HG03342 (cell line): ENCODE data around the gene OSBPL8.
A peak's percentile ranks its signal among the peaks of the same experiment; 100 is the strongest.

Source experiments
- ATAC-seq: cut with Tn5 transposase; IDR thresholded peaks from one replicate; pipeline ENCODE4 v1.9.1; 2021; ENCODE audit warnings: mild to moderate bottlenecking, moderate library complexity; ENCODE audit not compliant: unreplicated experiment

The OSBPL8 gene

DNA sequence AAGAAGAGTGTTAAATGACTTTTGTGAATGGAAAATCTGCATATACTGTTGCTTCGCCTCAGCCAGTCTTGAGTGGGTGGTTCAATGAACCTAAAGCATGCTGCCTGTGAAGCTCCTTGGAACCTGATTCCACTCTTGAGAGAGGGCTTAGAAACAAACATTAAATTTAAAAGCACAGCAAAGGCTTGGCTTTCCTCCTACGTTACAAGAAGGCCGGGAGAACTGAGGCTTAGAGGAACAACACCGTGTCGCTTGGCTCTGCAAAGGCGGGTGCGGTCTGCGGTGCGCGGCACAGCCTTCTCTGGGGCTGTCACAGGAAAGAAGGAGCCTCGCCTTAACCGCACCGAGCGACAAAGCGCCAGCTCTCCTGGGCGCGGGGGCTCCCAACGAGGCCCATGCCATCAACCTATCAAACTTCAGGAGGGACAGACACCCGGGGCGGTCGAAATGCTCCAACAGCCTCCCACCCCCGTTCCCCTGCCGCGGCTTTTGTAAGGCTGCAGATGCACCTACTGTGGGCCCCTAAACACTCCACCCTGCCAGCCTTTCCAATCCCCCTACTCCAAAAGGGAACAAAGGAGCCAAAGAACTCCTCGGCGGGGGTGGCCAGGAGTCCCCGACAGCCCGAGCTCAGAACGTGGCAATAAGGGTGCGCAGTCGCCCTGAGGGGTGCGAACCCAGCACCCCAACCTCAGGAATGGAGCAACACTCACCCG is 729 bp downstream of the OSBPL8 start:
- peak; percentile 55 for ATAC-seq

DNA sequence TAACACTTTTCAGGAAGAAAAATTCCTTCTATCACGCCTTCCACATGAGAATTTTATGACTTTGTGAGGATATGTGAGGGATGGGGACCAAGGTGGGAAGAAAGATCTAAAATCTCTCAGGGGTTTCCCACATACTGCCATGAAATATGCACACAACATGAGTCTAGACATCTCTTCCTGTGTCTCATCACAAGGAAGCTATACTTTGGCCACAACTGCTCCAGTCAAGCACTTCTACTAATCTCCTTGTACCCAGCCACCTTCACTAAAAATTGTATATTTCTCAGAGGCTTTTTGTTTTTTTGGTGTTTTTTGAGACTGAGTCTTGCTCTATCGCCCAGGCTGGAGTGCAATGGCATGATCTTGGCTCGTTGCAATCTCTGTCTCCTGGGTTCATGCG is 3.2 kb downstream of the OSBPL8 start:
- no peak for ATAC-seq

DNA sequence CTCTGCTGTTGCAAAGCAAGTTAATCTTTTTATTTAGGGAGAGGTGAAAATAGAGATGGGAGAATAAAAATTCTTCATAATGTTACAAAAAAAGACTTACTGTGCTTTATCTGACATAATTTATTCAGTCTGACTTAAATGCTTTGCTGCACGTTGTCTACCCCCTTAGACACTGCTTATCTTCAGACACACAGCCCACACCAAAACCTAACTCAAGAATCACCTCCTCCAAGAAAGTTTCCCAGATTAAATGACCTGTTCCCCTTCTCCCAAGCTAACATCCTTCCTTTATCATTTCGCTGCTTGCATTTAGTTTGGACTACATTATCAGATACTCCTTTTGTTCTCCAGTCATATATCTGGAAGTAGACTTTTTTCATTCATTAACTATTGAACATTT is 3.8 kb downstream of the OSBPL8 start:
- no peak for ATAC-seq

DNA sequence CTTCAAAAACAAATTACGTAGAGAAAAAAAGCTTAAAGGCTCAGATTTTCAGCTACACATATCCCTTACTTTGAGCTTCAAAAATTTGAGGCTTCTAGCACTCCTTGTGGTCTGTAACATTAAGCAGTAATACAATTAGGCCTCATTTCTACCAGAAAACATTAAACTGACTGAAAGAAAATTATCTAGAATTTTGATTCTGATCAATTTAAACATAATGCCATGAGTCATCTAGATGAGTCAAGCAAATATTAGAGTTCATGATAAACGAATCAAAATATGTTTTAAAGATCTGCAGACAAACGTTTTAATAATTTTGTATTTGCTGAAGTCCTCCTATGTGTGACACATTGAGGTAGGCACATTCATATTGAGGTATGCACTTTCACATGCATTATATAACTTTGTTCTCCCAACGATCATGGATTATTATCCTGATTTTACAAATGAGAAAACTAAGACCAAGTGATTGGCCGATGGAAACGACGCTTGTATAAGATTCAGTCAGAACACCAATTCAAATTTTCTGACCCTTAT is 4.3 kb downstream of the OSBPL8 start:
- ATAC-seq: no peak

DNA sequence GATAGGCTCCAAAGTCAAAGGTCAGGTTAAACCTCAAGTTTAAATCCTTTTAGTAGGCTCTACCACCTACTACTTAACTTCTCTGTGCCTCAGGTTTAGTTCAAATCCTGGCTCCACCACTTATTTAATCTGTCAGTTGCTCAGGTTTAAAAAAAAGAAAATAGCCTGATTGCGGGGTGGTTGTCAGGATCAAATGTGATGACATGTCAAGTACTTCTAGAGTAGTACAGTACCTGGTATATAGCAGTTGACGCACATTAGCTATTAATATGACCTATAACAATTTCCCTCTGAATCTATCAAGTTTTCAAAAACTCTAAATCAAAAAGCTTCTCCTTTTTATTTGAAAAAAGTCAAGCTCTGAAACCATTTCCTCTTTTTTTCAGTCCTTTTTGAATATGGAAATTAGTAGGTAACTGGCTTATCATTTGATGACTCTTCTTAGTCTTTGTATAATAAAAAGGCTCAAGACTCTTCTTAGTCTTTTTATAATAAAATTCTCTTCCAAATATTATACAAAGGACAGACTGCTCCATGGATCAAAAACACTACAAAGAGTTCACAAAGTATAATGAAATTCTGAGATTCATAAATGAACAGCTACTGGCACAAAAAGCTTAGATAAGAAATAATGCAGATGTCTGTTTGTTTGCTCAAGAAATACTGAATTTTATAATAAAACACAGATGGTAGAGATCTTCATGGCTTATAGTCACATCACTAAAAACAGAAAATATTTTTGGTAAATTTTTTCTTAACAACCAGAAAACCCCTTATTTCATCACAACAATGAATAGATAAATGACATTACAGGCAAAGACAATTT is 5.0 kb downstream of the OSBPL8 start:
- ATAC-seq: no peak

DNA sequence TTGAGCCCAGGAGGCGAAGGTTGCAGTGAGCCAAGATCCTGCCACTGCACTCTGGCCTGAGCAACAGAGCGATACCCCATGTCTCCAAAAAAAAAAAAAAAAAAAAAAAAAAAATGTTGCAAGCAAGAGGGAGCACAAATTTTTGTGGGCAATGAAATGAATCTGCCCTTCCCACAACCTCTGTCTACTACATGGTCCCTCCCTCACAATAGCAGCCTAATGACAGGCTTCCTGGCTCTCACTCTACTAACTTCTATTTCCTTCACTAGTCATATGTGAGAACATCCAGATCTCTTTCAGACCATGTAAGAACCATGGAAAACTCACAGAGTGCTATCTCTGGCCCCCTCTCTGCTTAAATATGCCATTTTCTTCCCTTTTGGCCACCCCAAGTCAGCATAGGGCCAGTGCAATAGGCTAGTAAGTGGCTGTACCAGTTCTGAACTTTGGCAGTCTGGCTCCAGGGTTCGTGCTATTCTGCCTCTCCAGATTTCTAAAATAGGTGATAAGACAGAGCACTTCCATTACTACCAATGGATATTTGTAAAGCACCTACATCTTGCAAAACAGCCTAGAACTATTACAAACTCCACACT is 7.1 kb downstream of the OSBPL8 start:
- no peak for ATAC-seq

DNA sequence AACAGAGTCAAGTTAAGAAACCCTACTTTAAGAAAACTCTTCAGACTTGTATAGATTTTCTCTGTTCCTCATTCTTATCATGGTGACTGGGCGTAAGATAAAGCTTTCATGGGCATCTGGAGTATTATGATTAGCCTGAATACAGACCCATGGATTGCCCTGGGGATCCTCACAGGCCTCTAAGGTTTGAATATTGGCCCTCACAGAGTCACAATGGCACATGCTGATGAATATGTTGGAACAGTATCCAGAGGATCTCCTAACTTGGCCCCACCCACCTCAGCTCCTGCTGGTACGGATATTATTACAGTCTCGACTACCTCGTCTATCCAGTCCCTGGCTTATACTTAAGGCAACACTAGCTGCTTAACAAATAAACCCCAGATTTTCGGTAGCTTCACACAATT is 8.1 kb downstream of the OSBPL8 start:
- peak; percentile 46 for ATAC-seq

DNA sequence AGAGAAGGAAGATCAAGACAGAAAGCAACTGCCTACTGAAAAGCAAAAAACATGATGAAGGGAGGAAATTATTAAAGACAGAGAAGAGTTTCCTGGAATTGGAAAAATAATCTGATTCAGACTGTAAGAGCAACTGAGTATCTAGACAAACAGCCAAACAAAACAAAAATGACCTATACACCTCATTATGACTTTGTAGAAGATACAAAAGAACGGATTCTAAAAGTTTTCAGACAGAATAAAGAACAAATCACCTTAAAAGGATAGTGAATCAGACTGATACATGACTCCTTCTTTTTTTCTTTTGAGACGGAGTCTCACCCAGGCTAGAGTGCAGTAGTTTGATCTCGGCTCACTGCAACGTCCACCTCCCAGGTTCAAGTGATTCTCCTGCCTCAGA is 10.4 kb downstream of the OSBPL8 start:
- ATAC-seq: no peak

DNA sequence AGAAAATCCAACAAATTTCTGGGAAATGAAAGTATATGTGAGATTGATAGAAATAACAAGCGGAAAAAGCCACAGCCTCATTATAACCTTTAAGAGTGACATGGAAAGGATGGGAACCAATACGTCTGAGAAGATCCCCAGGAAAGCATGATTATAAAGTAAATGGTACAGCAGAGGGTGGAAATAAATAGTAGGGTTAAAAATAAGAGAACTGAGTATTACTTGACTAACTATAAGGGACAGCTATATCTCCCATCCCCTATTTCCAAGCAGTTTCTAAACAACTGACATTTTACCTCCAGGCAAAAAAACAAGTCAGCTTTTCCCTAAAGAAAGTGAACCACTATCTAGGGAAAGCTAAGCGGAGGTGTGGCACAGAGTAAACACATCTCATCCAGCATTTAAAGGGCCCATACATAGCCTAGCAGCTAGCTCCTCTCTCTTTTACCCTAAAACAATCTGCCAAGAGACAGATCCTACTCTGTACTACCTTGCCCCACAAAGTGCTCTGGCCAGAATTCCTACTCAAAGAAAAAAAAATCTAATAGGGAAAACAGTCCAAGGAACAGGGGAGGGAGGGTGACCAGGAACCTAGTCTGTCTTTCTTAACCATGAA is 11.2 kb downstream of the OSBPL8 start:
- no peak for ATAC-seq

DNA sequence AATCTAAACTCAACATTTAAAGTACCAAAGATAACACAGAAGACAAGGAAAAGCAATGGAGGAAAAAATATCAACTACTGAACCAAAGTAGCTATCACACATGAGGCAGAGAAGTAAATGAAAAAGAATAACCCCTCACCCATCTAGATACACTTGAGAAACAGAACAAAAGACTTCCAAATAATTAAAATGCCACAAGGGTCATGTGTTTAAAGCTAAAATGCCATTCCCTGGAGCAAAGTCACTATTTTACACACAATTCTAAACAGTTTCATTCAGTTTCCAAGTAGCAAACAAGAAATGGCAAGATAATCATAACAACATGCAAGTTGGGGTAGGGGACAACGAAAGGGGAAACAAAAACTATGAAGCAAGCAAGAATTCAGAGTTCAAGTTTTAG is 12.0 kb downstream of the OSBPL8 start:
- ATAC-seq: no peak

DNA sequence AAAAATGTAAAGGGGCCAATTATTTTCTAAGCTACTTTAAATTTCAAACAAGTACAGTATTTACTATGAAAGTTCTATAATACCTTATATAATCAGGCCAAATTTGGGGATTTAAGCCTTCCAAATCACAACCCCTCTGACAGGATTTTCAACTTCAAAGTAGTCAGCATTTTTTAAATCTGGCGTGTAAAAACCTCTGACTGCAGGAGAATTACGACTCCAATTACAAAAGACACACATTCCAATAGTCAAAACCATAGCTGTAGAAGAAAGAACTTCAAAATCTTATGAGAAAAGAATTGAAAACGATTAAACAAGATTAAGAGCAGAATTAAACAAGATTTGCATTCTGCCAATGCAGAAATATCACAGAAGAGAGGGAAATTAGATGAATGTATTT is 12.7 kb downstream of the OSBPL8 start:
- ATAC-seq: no peak

DNA sequence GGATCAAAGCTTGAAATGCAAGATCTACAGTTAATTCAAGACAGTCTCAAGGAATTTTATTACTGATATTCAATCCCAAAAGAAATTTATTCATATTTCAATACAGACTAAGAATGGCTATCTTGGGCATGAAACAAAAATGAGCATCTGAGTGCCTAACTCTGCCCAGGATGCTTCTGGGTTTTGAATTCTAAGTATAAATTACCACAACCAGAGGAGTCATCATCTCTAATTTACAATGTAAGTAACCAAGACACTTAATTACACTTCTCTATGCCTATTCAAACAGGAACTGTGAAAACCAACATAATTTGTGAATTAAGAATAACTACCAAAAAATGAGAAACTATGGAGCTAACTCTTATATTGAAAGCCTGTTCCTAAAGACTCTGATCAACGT is 14.1 kb downstream of the OSBPL8 start:
- ATAC-seq: no peak

DNA sequence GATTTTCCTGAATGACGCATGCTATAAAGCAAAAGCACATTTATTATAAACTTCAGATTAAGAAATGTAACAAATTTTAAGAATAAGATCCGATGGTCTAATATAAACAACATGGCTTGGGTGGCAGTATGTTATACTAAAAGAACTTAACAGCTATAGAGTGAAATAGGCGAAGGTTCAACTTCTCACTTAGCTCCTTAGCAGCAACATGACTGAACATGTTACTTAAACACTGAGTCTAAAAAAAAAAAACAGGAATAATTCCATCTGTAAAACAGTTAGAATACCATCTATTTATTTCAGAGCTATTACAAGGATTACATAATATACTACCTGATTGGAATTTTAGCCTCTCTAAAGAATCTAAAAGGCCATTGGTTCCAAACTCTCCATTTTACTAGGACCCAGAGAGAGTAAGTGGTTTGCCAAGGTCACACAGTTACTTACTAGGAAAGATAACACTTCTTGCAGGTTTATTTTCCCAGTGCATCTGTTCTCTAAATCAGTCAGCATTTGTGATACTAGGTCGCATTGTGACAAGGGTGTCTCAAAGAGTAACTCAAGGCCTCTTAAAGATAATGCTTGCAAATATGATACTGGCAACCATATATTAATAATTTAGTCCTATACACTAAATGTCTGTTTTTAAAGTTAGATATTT is 14.8 kb downstream of the OSBPL8 start:
- ATAC-seq: no peak

DNA sequence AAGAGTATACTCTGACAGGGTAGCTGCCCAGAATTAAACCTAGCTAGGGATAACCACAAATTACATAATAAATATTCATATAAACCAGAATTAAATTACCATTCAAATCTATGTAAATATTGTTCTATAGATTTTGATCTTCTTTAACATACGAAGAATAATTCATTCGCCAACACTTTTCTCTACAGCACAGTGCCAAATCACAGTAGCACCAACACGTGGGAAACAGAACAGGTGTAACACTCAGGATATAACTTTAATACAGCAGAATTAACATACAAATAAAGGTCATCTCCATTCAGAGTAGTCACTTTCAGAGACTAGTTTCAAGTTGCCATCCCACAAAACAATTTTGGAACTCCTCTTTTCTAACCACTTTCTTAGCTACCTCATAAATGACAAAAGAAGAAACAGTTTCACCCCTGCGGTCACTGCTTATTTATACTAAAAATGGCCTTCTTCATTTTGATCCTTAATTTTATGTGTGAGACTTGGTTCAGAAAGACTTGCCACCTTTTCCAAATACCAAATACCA is 15.7 kb downstream of the OSBPL8 start:
- ATAC-seq: no peak

DNA sequence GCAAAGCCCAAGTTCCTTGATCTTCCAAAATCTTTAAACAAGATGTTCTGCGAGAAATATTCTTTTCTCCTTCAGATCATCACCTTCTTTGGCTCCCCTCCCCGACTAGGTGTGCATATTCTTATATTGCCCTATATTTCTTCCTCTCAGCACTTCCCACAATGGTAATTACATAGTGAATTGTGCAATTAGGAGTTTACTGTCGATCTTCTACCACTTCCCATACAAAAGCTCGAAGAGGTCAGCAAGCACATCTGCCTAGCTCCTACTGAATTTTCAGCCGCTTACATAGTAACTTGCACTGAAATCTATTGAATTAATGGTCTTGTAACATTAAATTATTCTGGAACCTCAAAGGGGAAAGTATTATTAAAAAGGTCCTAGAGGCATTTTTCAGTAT is 16.7 kb downstream of the OSBPL8 start:
- no peak for ATAC-seq

DNA sequence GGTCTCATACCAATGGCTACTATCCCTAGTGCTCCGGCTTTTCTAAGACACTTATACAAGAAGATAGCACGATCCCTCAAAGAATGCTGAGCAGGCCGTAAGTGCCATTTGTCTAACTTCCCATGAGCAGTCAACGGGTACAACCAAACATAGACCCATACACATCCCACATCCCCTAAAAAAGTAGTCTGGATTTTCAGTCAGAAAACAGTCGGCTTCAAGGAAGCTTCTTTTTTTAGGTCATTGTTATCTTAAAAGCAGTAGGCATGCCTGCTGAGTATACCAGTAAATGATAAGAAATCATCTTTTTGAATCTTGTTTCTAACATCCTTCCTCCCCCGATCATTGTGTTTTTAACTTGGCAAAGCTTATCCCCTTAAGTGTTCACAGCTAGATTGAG is 19.8 kb downstream of the OSBPL8 start:
- no peak for ATAC-seq

DNA sequence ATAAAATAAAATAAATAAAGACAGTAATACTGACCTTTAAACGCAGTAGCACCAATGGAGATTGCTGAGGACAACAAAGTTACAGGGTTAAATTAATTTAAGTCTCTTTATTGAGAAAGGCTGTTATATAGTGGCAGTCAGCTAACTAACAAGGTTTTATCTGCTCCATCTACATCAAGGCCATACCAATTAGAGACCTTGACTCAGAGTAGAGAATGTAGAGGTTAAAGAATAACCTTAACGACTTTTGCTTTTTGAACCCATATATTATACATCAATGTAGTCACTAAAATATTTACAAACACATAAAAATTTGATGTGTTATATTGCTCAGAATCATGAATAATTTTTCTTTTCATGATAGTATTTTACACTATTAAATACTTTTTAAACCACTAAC is 21.6 kb downstream of the OSBPL8 start:
- no peak for ATAC-seq

DNA sequence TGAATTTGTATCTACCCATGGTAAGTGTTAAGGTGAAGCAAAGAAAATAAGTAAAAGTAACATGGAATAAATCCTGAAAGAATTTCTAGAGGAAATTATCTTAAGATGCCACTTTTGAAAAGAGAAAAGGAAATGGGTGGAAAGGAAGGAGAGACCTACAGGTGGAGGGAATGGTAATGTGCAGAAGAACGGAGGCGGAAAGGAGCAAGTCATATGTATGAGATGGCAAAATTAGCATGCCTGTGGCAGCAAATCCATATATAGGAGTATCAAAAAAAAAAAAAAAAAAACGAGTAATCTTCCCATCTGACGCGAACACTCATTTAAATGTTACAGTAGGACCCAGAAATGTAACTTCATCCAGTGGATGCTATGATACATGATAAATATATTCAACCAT is 23.0 kb downstream of the OSBPL8 start:
- ATAC-seq: no peak

DNA sequence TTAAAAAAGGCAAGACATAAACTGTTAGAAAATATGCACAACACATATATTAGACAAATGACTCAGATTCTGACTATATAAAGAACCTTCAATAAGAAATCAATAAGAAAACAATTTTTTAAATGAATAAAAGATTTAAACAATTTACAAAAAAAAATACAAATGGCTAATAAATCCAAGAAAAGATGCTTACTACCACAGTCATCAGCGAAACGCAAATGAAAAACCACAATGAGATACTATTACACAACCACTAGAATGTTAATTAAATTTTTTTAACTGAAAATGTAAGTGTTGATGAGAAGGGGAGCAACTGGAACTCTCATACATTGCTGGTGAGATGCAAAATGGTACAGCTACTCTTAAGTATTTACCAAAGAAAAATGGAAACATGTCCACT is 24.4 kb downstream of the OSBPL8 start:
- ATAC-seq: no peak

DNA sequence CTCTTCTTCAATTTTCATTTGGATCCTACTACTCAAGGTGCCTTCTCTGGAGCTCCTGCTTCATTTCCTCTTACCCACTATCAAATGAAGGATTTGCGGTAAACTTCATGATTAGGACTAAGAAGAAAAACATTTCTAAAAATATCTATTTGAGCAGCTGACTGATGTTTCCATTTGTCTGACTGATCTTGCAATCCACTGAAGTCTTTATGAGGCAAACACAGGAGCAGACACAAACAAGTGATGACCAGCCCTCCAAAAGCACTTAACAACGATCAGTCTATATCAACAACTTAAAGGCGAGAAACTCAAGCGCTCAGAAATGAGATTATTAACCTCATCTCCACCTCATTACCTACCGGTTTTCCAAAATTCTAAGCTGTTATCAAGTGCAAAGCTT is 26.2 kb downstream of the OSBPL8 start:
- ATAC-seq: no peak

DNA sequence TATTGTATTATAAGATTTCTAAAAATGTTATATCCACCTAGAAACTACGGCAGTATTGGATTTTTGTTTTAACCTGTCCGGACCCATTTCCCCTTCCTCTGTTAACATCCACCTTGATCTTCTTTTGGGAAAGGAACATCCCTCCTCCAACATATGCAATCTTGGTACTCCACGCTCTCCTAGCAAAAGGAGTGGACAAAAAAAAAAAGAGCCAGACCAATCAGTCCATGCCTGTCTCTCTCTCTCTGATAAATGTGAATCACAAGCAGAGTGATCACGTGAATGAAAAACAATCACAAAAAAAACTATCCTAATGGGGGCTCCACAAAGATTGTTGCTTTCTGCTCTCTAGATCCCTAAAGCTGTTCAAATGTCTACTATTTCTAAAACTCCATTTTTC is 27.1 kb downstream of the OSBPL8 start:
- no peak for ATAC-seq
